ENCODE data around the gene NCKAP5.

Gene NCKAP5

DNA sequence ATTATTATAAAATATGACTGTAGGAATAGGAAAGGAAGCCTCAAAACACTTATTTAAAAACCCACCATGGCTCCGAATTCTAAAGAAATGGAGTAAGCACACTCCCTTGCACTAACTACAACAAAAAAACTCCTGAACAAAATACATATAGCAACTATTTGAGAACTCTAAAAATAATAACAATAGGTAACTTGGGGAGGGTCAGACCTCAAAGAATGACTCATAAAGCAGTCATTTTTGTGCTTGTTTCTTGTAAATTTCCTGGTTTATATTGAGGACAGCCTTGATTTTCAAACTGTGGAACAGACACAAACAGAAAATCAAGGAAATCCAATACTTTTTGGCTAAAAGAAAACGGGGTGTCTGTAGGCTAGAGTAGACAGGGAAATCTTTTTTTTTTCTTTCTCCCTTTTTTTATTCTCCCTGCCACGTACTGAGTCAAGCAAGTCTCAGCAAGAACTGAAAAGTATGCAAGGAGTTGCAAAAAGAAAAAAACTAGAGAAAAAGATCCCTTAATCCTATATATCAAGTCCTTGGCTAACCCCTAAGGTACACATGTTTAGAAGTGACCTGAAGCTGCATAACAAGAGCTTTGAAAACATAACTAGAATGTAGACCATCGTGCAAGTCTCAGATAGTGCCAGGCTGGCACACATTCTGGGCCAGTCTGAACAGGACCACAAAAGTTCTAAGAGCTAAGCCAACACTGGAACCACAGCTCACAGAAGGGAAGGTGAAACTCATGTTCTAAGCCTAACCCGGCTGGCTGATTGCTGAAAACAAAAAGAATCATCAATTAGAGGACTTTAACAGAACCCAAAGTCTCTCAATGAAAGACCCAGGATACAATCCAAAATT is 495.2 kb downstream of the NCKAP5 start:
- H3K27ac ChIP-seq = no peak overlapping the region
- H3K4me3 ChIP-seq (ENCODE audit: low read depth in 1 of 2, low read length in 1 of 2) = no peak overlapping the region
- H3K9me3 ChIP-seq = no peaks in the 10 kb centered on the region
- TF ChIP-seq CTCF (IDR thresholded peaks at IDR 0.05) = no peak
- H3K36me3 ChIP-seq = no peaks in the 10 kb centered on the region
- H3K27me3 ChIP-seq = no peaks in the 10 kb centered on the region
- H3K4me1 ChIP-seq (ENCODE audit: control insufficient read depth in 1 of 2, insufficient read depth in 1 of 2, low read depth in 1 of 2, low read length in 1 of 2) = no peaks in the 10 kb centered on the region

- Histone ChIP-seq H3K4me1 (ENCODE audit: control insufficient read depth in 1 of 2, insufficient read depth in 1 of 2, low read depth in 1 of 2, low read length in 1 of 2) (no peaks in the 10 kb centered on the region), H3K36me3 (no peaks in the 10 kb centered on the region), H3K4me3 (ENCODE audit: low read depth in 1 of 2, low read length in 1 of 2) (no peak overlapping the region), H3K27me3 (no peaks in the 10 kb centered on the region), H3K9me3 (no peaks in the 10 kb centered on the region), H3K27ac (no peak overlapping the region)
- TF ChIP-seq CTCF (IDR thresholded peaks at IDR 0.05) = no peak
Measured at GRCh38 chr2:133063775-133064174, 504.5 kb downstream of the NCKAP5 start.

- H3K27ac ChIP-seq = no peak overlapping the region
- no peak overlapping the region for H3K4me3 ChIP-seq (ENCODE audit: low read depth in 1 of 2, low read length in 1 of 2)
- no peaks in the 10 kb centered on the region for H3K9me3 ChIP-seq
- TF ChIP-seq CTCF (IDR thresholded peaks at IDR 0.05) = no peak
- no peaks in the 10 kb centered on the region for H3K27me3 ChIP-seq
- H3K36me3 ChIP-seq = no peaks in the 10 kb centered on the region
- H3K4me1 ChIP-seq (ENCODE audit: control insufficient read depth in 1 of 2, insufficient read depth in 1 of 2, low read depth in 1 of 2, low read length in 1 of 2) = no peaks in the 10 kb centered on the region
Measured at GRCh38 chr2:133062931-133063665, 505.2 kb downstream of the NCKAP5 start.

DNA sequence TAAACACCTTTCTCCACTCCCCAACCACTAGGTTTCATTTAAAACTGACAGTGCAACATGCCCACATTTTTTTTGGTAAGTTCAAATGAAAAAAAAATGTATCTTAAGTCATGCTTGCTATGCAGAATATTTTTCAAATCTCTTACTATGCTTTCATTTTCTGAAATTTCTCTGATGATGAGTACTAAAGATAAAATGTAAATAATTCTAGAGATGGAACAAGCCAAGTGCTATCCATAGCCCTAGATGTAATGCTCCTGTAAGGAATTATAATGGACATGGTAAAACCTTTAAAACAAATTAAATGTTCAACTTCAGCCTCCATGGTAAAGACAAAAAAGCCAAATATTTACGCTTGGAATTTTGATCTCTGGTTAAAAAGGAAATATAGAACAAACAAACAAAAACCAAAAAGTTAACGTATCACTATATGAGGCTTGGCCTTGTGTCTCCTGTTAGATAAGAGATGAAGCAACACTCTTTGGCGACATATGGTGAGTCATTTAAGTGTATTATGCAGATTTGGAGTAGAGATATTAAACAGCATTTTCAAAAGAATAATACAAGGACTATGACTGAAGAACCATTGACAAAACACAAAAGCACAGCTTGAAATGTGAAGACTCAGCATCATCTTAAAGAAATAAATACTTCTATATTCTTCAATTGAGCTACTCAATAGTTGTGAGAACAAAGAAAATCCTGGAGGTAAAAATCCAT is 506.2 kb downstream of the NCKAP5 start:
- Histone ChIP-seq H3K4me1 (ENCODE audit: control insufficient read depth in 1 of 2, insufficient read depth in 1 of 2, low read depth in 1 of 2, low read length in 1 of 2) (no peaks in the 10 kb centered on the region), H3K9me3 (no peaks in the 10 kb centered on the region), H3K36me3 (no peaks in the 10 kb centered on the region), H3K27ac (no peak overlapping the region), H3K27me3 (no peaks in the 10 kb centered on the region), H3K4me3 (ENCODE audit: low read depth in 1 of 2, low read length in 1 of 2) (no peak overlapping the region)
- TF ChIP-seq CTCF (IDR thresholded peaks at IDR 0.05) = no peak

DNA sequence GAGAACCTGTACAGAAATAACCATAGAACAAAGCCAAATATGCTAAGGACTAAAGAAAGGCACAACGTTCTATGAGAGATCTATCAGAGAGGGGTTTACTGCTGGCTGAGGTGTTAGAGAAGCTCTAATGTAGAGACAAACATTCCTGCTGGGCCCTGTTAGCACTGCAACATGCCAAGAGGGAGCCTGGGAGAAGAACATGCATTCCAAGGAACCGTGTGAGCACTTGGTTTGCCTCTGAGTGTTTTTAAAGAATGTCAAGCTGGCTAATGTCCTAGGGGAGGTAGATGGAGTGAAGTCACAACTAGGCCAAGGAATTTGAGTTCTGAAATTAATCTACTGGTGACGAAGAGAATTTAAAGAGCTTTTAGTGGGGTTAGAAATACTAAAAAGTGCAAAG is 514.0 kb downstream of the NCKAP5 start:
- no peak overlapping the region for H3K4me3 ChIP-seq (ENCODE audit: low read depth in 1 of 2, low read length in 1 of 2)
- H3K9me3 ChIP-seq = no peaks in the 10 kb centered on the region
- no peak for TF ChIP-seq CTCF (IDR thresholded peaks at IDR 0.05)
- no peaks in the 10 kb centered on the region for H3K27me3 ChIP-seq
- no peak overlapping the region for H3K27ac ChIP-seq
- no peaks in the 10 kb centered on the region for H3K36me3 ChIP-seq
- no peaks in the 10 kb centered on the region for H3K4me1 ChIP-seq (ENCODE audit: control insufficient read depth in 1 of 2, insufficient read depth in 1 of 2, low read depth in 1 of 2, low read length in 1 of 2)
